A549 (cell line): ENCODE results near the gene GPX4.

Source experiments
- CTCF ChIP-seq: fragments of >200 bp; sonication (Bioruptor Twin); formaldehyde crosslinking; IDR thresholded peaks from 3 replicates; pipeline ENCODE4 v1.5.1; 2016
- JUNB ChIP-seq: fragments of >200 bp; sonication (Bioruptor Twin); formaldehyde crosslinking; IDR thresholded peaks from 2 replicates; pipeline ENCODE4 v1.6.1; 2016
- KDM1A ChIP-seq: fragments of 200-600 bp; sonication (generic); IDR thresholded peaks from 2 replicates; pipeline ENCODE4 v1.6.1; 2016; ENCODE audit warnings: low read depth, mild to moderate bottlenecking
- POLR2A ChIP-seq: IDR thresholded peaks from 2 replicates; pipeline ENCODE4 v1.6.1; 2012; ENCODE audit warnings: mild to moderate bottlenecking, low read length
- RCOR1 ChIP-seq: fragments of 150-350 bp; IDR thresholded peaks from 2 replicates; pipeline ENCODE4 v1.6.1; 2014; ENCODE audit warnings: antibody characterized with exemption, low read length, low read depth
- SREBF2 ChIP-seq: fragments of 450-650 bp; IDR thresholded peaks from 2 replicates; pipeline ENCODE4 v1.6.1; 2014; ENCODE audit warnings: mild to moderate bottlenecking, moderate library complexity
- TF ChIP-seq, protein P1 (sequence below): IDR thresholded peaks from 2 replicates; pipeline ENCODE4 v1.6.1; 2012
- TF ChIP-seq, protein P2 (sequence below): fragments of 200-600 bp; sonication (generic); IDR thresholded peaks from 2 replicates; pipeline ENCODE4 v1.6.1; 2016; ENCODE audit warnings: antibody characterized with exemption, mild to moderate bottlenecking, moderate library complexity

GRCh38 chr19:1058112-1058511 is 45.7 kb upstream of the GPX4 start:
- TF ChIP-seq POLR2A (no peak), CTCF (no peak), JUNB (no peak), RCOR1 (no peak), KDM1A (no peak), SREBF2 (no peak)
- TF ChIP-seq, protein P1, sequence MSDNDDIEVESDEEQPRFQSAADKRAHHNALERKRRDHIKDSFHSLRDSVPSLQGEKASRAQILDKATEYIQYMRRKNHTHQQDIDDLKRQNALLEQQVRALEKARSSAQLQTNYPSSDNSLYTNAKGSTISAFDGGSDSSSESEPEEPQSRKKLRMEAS: no peak
- TF ChIP-seq, protein P2, sequence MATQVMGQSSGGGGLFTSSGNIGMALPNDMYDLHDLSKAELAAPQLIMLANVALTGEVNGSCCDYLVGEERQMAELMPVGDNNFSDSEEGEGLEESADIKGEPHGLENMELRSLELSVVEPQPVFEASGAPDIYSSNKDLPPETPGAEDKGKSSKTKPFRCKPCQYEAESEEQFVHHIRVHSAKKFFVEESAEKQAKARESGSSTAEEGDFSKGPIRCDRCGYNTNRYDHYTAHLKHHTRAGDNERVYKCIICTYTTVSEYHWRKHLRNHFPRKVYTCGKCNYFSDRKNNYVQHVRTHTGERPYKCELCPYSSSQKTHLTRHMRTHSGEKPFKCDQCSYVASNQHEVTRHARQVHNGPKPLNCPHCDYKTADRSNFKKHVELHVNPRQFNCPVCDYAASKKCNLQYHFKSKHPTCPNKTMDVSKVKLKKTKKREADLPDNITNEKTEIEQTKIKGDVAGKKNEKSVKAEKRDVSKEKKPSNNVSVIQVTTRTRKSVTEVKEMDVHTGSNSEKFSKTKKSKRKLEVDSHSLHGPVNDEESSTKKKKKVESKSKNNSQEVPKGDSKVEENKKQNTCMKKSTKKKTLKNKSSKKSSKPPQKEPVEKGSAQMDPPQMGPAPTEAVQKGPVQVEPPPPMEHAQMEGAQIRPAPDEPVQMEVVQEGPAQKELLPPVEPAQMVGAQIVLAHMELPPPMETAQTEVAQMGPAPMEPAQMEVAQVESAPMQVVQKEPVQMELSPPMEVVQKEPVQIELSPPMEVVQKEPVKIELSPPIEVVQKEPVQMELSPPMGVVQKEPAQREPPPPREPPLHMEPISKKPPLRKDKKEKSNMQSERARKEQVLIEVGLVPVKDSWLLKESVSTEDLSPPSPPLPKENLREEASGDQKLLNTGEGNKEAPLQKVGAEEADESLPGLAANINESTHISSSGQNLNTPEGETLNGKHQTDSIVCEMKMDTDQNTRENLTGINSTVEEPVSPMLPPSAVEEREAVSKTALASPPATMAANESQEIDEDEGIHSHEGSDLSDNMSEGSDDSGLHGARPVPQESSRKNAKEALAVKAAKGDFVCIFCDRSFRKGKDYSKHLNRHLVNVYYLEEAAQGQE: no peak
